ENCODE measurements around the gene CDH13. TPM values are rescaled to one million over a fixed set of nuclear protein-coding genes. Genes with fewer than 3 reads are reported as not detected.

Gene CDH13
- total and polyA plus RNA-seq, 2 experiments from 2014 or later, result 1.6 to 4.4 TPM

DNA sequence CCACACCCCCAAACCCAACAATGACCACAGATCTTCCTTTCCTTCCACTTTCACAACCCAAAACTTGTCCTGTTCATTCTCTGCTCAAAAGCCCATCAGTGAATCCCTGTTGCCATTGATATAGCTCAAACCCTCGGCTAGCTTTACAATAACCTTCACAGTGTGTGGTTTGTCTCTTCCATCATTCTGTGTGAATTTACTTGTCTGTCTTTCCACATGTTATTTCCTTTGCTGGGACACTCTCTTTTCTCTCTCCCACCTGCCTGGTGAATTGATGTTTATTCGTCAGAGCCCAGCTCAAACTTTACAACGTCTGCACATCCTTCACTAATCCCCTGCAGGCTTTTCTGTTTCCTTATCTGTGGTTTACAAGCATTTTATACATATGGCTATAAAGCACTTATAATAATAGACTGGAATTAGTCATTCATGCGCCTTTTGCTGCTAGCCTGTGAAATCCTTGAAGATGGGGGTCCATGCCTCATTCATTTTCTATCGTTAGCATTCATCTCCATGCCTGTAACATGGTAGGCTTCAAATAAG lies 114.4 kb downstream of the CDH13 start:
- H3K27me3 ChIP-seq (ENCODE audit: insufficient read depth), result no peaks in the 10 kb centered on the region

More for the DNA sequence above, 114.4 kb downstream of the CDH13 start:
- no peaks in the 10 kb centered on the region for H3K9me2 ChIP-seq (ENCODE audit: insufficient read depth)
- no peaks in the 10 kb centered on the region for H3F3A ChIP-seq (replicated peaks; ENCODE audit: low read depth)
- H2AFZ ChIP-seq, result no peak overlapping the region
- no peak for ATAC-seq
- H4K20me1 ChIP-seq (replicated peaks; ENCODE audit: insufficient read depth), result no peaks in the 10 kb centered on the region
- Mint-ChIP-seq H3K4me1 (peaks cover 3% of the 10 kb centered on the region; the same call in 1 of the 3 replicates), H3K27me3 (ENCODE audit: insufficient read depth, low read depth, poor library complexity) (no peaks in the 10 kb centered on the region), H3K4me3 (no peak overlapping the region), H3K27ac (no peak overlapping the region), H3K9me3 (no peaks in the 10 kb centered on the region), H3K36me3 (ENCODE audit: low read depth) (no peaks in the 10 kb centered on the region)
- no peak overlapping the region for H3K4me2 ChIP-seq
- H3K27ac ChIP-seq (ENCODE audit: low read depth), result no peak overlapping the region
- no peak for DNase-seq (ENCODE audit: low spot score)
- H3K4me1 ChIP-seq (ENCODE audit: insufficient read depth), result no peaks in the 10 kb centered on the region
- no peaks in the 10 kb centered on the region for H3K36me3 ChIP-seq (ENCODE audit: insufficient read depth)
- TF ChIP-seq JUNB (IDR thresholded peaks at IDR 0.05; ENCODE audit: unreplicated experiment), result no peak
- no peak for TF ChIP-seq EZH2phosphoT487 (IDR thresholded peaks at IDR 0.05; ENCODE audit: unreplicated experiment)
- TF ChIP-seq ZNF114 (CRISPR knock-in tag; IDR thresholded peaks at IDR 0.05), result no peak
- TF ChIP-seq, protein P1, sequence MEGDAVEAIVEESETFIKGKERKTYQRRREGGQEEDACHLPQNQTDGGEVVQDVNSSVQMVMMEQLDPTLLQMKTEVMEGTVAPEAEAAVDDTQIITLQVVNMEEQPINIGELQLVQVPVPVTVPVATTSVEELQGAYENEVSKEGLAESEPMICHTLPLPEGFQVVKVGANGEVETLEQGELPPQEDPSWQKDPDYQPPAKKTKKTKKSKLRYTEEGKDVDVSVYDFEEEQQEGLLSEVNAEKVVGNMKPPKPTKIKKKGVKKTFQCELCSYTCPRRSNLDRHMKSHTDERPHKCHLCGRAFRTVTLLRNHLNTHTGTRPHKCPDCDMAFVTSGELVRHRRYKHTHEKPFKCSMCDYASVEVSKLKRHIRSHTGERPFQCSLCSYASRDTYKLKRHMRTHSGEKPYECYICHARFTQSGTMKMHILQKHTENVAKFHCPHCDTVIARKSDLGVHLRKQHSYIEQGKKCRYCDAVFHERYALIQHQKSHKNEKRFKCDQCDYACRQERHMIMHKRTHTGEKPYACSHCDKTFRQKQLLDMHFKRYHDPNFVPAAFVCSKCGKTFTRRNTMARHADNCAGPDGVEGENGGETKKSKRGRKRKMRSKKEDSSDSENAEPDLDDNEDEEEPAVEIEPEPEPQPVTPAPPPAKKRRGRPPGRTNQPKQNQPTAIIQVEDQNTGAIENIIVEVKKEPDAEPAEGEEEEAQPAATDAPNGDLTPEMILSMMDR (conservative IDR thresholded peaks at IDR 0.05; ENCODE audit: low read depth in 2 of 2), result no peak
- no peak for TF ChIP-seq STAT1 (IDR thresholded peaks at IDR 0.05; ENCODE audit: unreplicated experiment)
- no peak for TF ChIP-seq POLR2AphosphoS5 (IDR thresholded peaks at IDR 0.05; ENCODE audit: low read depth)
- no peak for TF ChIP-seq CREB1 (CRISPR knock-in tag; IDR thresholded peaks at IDR 0.05; ENCODE audit: low read depth)
- TF ChIP-seq NANOG (IDR thresholded peaks at IDR 0.05; ENCODE audit: borderline replicate concordance), result no peak
- TF ChIP-seq, protein P2, sequence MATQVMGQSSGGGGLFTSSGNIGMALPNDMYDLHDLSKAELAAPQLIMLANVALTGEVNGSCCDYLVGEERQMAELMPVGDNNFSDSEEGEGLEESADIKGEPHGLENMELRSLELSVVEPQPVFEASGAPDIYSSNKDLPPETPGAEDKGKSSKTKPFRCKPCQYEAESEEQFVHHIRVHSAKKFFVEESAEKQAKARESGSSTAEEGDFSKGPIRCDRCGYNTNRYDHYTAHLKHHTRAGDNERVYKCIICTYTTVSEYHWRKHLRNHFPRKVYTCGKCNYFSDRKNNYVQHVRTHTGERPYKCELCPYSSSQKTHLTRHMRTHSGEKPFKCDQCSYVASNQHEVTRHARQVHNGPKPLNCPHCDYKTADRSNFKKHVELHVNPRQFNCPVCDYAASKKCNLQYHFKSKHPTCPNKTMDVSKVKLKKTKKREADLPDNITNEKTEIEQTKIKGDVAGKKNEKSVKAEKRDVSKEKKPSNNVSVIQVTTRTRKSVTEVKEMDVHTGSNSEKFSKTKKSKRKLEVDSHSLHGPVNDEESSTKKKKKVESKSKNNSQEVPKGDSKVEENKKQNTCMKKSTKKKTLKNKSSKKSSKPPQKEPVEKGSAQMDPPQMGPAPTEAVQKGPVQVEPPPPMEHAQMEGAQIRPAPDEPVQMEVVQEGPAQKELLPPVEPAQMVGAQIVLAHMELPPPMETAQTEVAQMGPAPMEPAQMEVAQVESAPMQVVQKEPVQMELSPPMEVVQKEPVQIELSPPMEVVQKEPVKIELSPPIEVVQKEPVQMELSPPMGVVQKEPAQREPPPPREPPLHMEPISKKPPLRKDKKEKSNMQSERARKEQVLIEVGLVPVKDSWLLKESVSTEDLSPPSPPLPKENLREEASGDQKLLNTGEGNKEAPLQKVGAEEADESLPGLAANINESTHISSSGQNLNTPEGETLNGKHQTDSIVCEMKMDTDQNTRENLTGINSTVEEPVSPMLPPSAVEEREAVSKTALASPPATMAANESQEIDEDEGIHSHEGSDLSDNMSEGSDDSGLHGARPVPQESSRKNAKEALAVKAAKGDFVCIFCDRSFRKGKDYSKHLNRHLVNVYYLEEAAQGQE (IDR thresholded peaks at IDR 0.05; ENCODE audit: unreplicated experiment), result no peak
- no peak for TF ChIP-seq ZNF331 (CRISPR knock-in tag; IDR thresholded peaks at IDR 0.05; ENCODE audit: low read depth)
- TF ChIP-seq, protein P3, sequence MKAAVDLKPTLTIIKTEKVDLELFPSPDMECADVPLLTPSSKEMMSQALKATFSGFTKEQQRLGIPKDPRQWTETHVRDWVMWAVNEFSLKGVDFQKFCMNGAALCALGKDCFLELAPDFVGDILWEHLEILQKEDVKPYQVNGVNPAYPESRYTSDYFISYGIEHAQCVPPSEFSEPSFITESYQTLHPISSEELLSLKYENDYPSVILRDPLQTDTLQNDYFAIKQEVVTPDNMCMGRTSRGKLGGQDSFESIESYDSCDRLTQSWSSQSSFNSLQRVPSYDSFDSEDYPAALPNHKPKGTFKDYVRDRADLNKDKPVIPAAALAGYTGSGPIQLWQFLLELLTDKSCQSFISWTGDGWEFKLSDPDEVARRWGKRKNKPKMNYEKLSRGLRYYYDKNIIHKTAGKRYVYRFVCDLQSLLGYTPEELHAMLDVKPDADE (IDR thresholded peaks at IDR 0.05), result no peak
- TF ChIP-seq, protein P4, sequence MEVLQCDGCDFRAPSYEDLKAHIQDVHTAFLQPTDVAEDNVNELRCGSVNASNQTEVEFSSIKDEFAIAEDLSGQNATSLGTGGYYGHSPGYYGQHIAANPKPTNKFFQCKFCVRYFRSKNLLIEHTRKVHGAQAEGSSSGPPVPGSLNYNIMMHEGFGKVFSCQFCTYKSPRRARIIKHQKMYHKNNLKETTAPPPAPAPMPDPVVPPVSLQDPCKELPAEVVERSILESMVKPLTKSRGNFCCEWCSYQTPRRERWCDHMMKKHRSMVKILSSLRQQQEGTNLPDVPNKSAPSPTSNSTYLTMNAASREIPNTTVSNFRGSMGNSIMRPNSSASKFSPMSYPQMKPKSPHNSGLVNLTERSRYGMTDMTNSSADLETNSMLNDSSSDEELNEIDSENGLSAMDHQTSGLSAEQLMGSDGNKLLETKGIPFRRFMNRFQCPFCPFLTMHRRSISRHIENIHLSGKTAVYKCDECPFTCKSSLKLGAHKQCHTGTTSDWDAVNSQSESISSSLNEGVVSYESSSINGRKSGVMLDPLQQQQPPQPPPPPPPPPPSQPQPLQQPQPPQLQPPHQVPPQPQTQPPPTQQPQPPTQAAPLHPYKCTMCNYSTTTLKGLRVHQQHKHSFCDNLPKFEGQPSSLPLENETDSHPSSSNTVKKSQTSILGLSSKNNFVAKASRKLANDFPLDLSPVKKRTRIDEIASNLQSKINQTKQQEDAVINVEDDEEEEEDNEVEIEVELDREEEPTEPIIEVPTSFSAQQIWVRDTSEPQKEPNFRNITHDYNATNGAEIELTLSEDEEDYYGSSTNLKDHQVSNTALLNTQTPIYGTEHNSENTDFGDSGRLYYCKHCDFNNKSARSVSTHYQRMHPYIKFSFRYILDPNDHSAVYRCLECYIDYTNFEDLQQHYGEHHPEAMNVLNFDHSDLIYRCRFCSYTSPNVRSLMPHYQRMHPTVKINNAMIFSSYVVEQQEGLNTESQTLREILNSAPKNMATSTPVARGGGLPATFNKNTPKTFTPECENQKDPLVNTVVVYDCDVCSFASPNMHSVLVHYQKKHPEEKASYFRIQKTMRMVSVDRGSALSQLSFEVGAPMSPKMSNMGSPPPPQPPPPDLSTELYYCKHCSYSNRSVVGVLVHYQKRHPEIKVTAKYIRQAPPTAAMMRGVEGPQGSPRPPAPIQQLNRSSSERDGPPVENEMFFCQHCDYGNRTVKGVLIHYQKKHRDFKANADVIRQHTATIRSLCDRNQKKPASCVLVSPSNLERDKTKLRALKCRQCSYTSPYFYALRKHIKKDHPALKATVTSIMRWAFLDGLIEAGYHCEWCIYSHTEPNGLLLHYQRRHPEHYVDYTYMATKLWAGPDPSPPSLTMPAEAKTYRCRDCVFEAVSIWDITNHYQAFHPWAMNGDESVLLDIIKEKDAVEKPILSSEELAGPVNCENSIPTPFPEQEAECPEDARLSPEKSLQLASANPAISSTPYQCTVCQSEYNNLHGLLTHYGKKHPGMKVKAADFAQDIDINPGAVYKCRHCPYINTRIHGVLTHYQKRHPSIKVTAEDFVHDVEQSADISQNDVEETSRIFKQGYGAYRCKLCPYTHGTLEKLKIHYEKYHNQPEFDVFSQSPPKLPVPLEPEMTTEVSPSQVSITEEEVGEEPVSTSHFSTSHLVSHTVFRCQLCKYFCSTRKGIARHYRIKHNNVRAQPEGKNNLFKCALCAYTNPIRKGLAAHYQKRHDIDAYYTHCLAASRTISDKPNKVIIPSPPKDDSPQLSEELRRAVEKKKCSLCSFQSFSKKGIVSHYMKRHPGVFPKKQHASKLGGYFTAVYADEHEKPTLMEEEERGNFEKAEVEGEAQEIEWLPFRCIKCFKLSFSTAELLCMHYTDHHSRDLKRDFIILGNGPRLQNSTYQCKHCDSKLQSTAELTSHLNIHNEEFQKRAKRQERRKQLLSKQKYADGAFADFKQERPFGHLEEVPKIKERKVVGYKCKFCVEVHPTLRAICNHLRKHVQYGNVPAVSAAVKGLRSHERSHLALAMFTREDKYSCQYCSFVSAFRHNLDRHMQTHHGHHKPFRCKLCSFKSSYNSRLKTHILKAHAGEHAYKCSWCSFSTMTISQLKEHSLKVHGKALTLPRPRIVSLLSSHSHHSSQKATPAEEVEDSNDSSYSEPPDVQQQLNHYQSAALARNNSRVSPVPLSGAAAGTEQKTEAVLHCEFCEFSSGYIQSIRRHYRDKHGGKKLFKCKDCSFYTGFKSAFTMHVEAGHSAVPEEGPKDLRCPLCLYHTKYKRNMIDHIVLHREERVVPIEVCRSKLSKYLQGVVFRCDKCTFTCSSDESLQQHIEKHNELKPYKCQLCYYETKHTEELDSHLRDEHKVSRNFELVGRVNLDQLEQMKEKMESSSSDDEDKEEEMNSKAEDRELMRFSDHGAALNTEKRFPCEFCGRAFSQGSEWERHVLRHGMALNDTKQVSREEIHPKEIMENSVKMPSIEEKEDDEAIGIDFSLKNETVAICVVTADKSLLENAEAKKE (CRISPR knock-in tag; IDR thresholded peaks at IDR 0.05), result no peak
- TF ChIP-seq EZH2 (IDR thresholded peaks at IDR 0.05; ENCODE audit: low read depth, unreplicated experiment), result no peak
- H3K4me3 ChIP-seq, result no peak overlapping the region
- no peaks in the 10 kb centered on the region for H3K79me2 ChIP-seq (replicated peaks; ENCODE audit: insufficient read depth)

Data from GM23338 (cell line).